Body of pancreas (tissue), 4 donors: Measurements from ENCODE around the gene PPP1R13B.

Experiments used
- CTCF ChIP-seq, 7 experiments: fragments of 450-650 bp in 4 of 7; fragments of 200-600 bp in 3 of 7; sonication (generic) in 3 of 7; IDR thresholded peaks; one replicate each; pipeline ENCODE4 v1.5.1; 2016 to 2019; ENCODE audit warnings: antibody characterized with exemption in 7 of 7
- POLR2A ChIP-seq, 3 donors: fragments of 450-650 bp; IDR thresholded peaks; one replicate each; pipeline ENCODE4 v1.6.1; 2016; ENCODE audit warnings: antibody characterized with exemption in 3 of 3, mild to moderate bottlenecking in 2 of 3

GRCh38 chr14:103753774-103754173, 93.6 kb downstream of the PPP1R13B start:
- no peak for TF ChIP-seq CTCF (IDR thresholded peaks at IDR 0.05)
- no peak for TF ChIP-seq POLR2A (IDR thresholded peaks at IDR 0.05)
